Adrenal gland (tissue), 12 donors: ENCODE measurements around the gene MDK. TPM values are rescaled to one million over a fixed set of nuclear protein-coding genes. Genes with fewer than 3 reads are reported as not detected.
A peak's percentile ranks its signal among the peaks of the same experiment; 100 is the strongest.

ENCODE experiments used
- DNase-seq, 7 donors: peaks; one replicate each; pipeline ENCODE4 v3.0.0-alpha.2; 2019 to 2020
- H3K27ac ChIP-seq, 5 donors: fragments of 200-600 bp; sonication (generic) in 4 of 5; 1 replicate in 3 of 5; 2 replicates in 2 of 5; pipeline versions ENCODE4 v1.5.1 to v1.8.0; 2016 to 2020; ENCODE audit warnings: mild to moderate bottlenecking in 1 of 5
- H3K27me3 ChIP-seq: fragments of 200-600 bp; 2 replicates; pipeline ENCODE4 v1.8.0; 2021
- H3K36me3 ChIP-seq, 2 donors: fragments of 200-600 bp; replicated peaks in 1 of 2; 1 replicate in 1 of 2; 2 replicates in 1 of 2; pipeline versions ENCODE4 v1.5.1 to v1.8.0; 2018 to 2022
- H3K4me1 ChIP-seq, 2 donors: fragments of 200-600 bp; replicated peaks in 1 of 2; 1 replicate in 1 of 2; 2 replicates in 1 of 2; pipeline versions ENCODE4 v1.5.1 to v1.8.0; 2018 to 2021
- H3K4me3 ChIP-seq, 4 donors: fragments of 200-600 bp; sonication (generic) in 3 of 4; one replicate each; pipeline ENCODE4 v1.5.1; 2016 to 2018
- H3K9me3 ChIP-seq, 3 donors: fragments of 200-600 bp; sonication (generic) in 1 of 3; replicated peaks in 1 of 3; 1 replicate in 2 of 3; 2 replicates in 1 of 3; pipeline versions ENCODE4 v1.5.1 to v1.8.0; 2016 to 2021
- CTCF ChIP-seq, 6 experiments: fragments of 450-650 bp in 4 of 6; fragments of 200-600 bp in 2 of 6; sonication (generic) in 1 of 6; IDR thresholded peaks; 1 replicate in 5 of 6; 2 replicates in 1 of 6; pipeline versions ENCODE4 v1.5.1 to v1.8.0; 2016 to 2021; ENCODE audit warnings: antibody characterized with exemption in 6 of 6, mild to moderate bottlenecking in 2 of 6, moderate library complexity in 1 of 6
- POLR2A ChIP-seq, 2 donors: fragments of 450-650 bp; IDR thresholded peaks; one replicate each; pipeline ENCODE4 v1.6.1; 2017; ENCODE audit warnings: antibody characterized with exemption in 2 of 2, mild to moderate bottlenecking in 2 of 2, moderate library complexity in 1 of 2
- WGBS, 4 donors: extraction: QIAGEN DNeasy Blood & Tissue Kit in 2 of 4; methylation state at CpG; one replicate each; pipeline versions ENCODE4 v1.1.5 to v1.1.7; 2013 to 2017; 5-methylcytosine and 5-hydroxymethylcytosine counted together
- intact Hi-C, 2 donors: fragments of 100-400 bp; cut with DNase I; formaldehyde crosslinking; loops; one replicate each; pipeline versions ENCODE4 v1.14.1 to v1.15.0; 2022 to 2023
- polyA plus RNA-seq, 3 donors: library from polyadenylated mRNA; stranded (reverse); fragments of 200-250 nt in 2 of 3; fragments of 350-450 nt in 1 of 3; fragmentation: Illumina TruSeq in 1 of 3; extraction: RNeasy Lipid Tissue Mini Kit (QIAGEN cat#74804) in 1 of 3; gene quantifications; one replicate each; pipeline ENCODE4 v1.2.3, GENCODE V29; 2013 to 2014
- total RNA-seq, 9 donors: library from RNA; depleted of rRNA in 4 of 9; stranded (reverse); fragments of >200 nt in 4 of 9; fragments of 120-200 nt in 1 of 9; fragmentation: NEBNext Ultra II Directional in 1 of 9; extraction: Animal tissue kit (Norgen Biotek cat#: 25700) in 1 of 9; gene quantifications; one replicate each; pipeline versions ENCODE4 v1.1.0 to v1.2.4, GENCODE V29; 2013 to 2023
- donor health status: healthy with polysubstance abuse.
- donor health status: Bipolar disorder and iron deficiency.
- donor health status: DM: yes; HTN: yes; CAD: no.
- donor health status: DM: no; HTN: no; CAD: no.
- donor health status: DM: no; HTN: no; CAD: no.
- donor health status: DM: yes; HTN: yes; CAD: no.

MDK gene
- total and polyA plus RNA-seq, 12 donors, result 73.4 to 635 (median 128) TPM

DNA sequence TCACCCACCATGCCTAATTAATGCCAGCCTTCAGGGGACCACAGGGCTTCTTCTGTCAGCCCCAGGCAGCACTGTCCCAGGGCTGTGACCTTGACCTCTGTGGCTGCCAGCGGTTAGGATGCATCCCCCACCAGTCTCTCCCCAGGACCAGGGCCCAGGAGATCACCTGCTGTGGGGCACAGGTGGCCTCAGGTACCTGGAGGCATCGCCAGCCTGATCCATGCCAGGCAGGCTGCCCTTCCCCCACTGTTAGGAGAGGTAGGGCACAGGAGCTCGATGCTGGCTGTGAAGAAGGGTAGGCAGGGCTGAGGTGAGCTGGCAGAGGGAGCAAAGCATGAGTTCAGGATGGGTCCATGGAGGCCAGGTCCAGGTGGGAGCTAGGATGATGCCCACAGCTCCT, 16.7 kb upstream of the MDK start:
- DNase-seq, result no peak
- Histone ChIP-seq H3K4me1 (peaks cover 20 to 41% of the 10 kb centered on the region in 2 donors), H3K36me3 (peaks cover 0 to 19% of the 10 kb centered on the region in 2 donors), H3K4me3 (no peak overlapping the region), H3K27me3 (no peaks in the 10 kb centered on the region), H3K27ac (peak overlapping the region in 2 of 5 donors; percentile 2 to 90), H3K9me3 (no peaks in the 10 kb centered on the region)
- TF ChIP-seq CTCF (IDR thresholded peaks at IDR 0.05), result no peak
- TF ChIP-seq POLR2A (IDR thresholded peaks at IDR 0.05), result no peak
- 65 to 87% (median 66%) methylated on average over 1 to 3 of the region's 3 CpGs for WGBS, 4 donors
- intact Hi-C loops, result no loop called here

DNA sequence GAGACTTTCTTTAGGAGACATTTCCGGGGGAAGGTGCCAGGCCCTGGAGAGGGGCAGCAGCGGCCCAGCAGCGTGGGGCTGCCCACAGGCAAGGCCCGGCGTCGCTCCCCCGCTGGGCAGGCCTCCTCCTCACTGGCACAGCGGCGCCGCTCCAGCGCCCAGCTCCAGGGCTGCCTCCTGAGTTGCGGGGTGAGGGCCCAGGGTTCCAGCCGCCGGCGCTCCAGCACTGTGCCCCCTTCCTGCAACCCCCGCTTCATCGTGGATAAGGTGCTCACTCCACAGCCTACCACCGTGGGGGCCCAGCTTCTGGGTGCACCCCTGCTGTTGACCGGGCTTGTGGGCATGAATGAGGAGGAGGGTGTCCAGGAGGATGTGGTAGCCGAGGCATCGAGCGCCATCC, 15.2 kb upstream of the MDK start:
- DNase-seq, result no peak
- H3K4me3 ChIP-seq, result no peak overlapping the region
- TF ChIP-seq POLR2A (IDR thresholded peaks at IDR 0.05), result no peak
- no peak for TF ChIP-seq CTCF (IDR thresholded peaks at IDR 0.05)
- no peaks in the 10 kb centered on the region for H3K9me3 ChIP-seq
- intact Hi-C loops, result no loop called here
- WGBS, 4 donors, result 91 to 100% (median 95%) methylated on average over 5 to 22 of the region's 22 CpGs; no CpG with 5 or more reads in 1 of the 4 donors
- peaks cover 20 to 33% of the 10 kb centered on the region in 2 donors for H3K4me1 ChIP-seq
- H3K27ac ChIP-seq, result no peak overlapping the region
- no peaks in the 10 kb centered on the region for H3K27me3 ChIP-seq
- peaks cover 0 to 33% of the 10 kb centered on the region in 2 donors for H3K36me3 ChIP-seq

DNA sequence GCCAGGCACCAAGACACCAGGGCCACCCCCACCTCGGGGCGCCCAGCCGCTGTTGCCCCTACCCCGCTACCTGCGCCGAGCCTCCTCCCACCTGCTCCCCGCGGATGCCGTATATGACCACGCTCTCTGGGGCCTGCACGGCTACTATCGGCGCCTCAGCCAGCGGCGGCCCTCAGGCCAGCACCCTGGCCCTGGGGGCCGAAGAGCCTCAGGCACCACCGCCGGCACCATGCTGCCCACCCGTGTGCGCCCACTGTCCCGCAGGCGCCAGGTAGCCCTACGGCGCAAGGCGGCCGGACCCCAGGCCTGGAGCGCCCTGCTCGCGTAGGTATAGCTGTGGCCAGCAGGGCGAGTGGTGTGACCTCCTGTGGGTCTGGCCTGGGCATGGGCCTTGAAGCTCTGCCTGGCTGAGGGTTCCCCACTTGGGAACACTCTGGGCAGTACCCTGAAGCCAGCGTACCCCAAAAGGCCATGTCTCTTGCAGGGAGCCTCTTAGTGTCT, 14.8 kb upstream of the MDK start:
- no peak overlapping the region for H3K4me3 ChIP-seq
- intact Hi-C loops, result no loop called here
- H3K9me3 ChIP-seq, result no peaks in the 10 kb centered on the region
- peaks cover 16 to 28% of the 10 kb centered on the region in 2 donors for H3K4me1 ChIP-seq
- WGBS, 4 donors, result 91 to 93% (median 93%) methylated on average over 25 to 31 of the region's 31 CpGs; no CpG with 5 or more reads in 1 of the 4 donors
- TF ChIP-seq POLR2A (IDR thresholded peaks at IDR 0.05) (no peak), CTCF (IDR thresholded peaks at IDR 0.05) (no peak)
- peak overlapping the region in 1 of 5 donors; percentile 5 for H3K27ac ChIP-seq
- DNase-seq, result no peak
- peaks cover 0 to 37% of the 10 kb centered on the region in 2 donors for H3K36me3 ChIP-seq
- no peaks in the 10 kb centered on the region for H3K27me3 ChIP-seq

DNA sequence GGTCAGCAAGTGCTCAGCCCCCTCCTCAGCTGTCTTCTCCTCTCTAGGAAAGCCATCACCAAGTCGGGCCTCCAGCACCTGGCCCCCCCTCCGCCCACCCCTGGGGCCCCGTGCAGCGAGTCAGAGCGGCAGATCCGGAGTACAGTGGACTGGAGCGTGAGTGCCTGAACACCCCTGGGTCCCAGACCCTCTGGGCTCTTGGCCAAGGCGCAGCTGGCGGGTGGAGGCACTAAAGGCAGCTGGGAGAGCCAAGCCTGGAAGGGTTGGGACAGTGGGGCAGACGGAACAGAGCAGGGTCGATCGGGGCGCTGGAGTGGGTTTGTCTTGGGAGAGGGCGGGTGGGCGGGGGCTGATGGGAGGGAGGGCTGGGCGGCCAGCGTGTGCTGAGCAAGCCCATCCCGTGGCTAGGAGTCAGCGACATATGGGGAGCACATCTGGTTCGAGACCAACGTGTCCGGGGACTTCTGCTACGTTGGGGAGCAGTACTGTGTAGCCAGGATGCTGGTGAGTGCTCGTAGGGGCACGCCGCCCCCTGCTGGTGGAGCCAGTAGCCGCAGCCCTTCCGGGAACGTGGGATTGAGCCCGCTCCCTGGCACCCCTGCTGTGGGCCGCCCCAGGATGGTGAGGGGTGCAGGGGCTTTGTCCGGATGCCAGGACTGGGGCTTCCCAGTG, 14.1 kb upstream of the MDK start:
- H3K4me1 ChIP-seq, result peaks cover 10 to 22% of the 10 kb centered on the region in 2 donors
- H3K36me3 ChIP-seq, result peaks cover 0 to 41% of the 10 kb centered on the region in 2 donors
- 0 to 50% (median 28%) methylated on average over 6 to 32 of the region's 32 CpGs for WGBS, 4 donors
- TF ChIP-seq POLR2A (IDR thresholded peaks at IDR 0.05), result no peak
- peak; percentile 80 to 92 (median 86) for TF ChIP-seq CTCF (IDR thresholded peaks at IDR 0.05)
- peak overlapping the region in 2 of 5 donors; percentile 5 to 6 for H3K27ac ChIP-seq
- H3K4me3 ChIP-seq, result no peak overlapping the region
- intact Hi-C loops, result no loop called here
- peak in 6 of 7 donors; percentile 60 to 88 (median 73) for DNase-seq
- H3K27me3 ChIP-seq, result no peaks in the 10 kb centered on the region
- H3K9me3 ChIP-seq, result no peaks in the 10 kb centered on the region
